Keratinocyte (primary cell): ENCODE results near the gene MAGEF1. TPM values are rescaled to one million over a fixed set of nuclear protein-coding genes. Genes with fewer than 3 reads are reported as not detected.

Source experiments
- DNase-seq: peaks from one replicate; pipeline ENCODE4 v3.0.0-alpha.2; 2011; ENCODE audit warnings: low read depth, missing footprints, low spot score
- FAIRE-seq: peaks from 2 replicates; lab custom pipeline; 2011; peaks lifted over from hg19 to GRCh38; lab: Jason Lieb, UNC
- H2AFZ ChIP-seq: 2 replicates; pipeline ENCODE4 v1.6.0; 2012; ENCODE audit warnings: low read length, control low read depth, inconsistent platforms; ENCODE audit not compliant: control insufficient read depth
- H3K27ac ChIP-seq: 2 replicates; pipeline ENCODE4 v1.5.1; 2011; ENCODE audit warnings: low read length; ENCODE audit not compliant: control insufficient read depth, insufficient read depth
- H3K27me3 ChIP-seq: 3 replicates; pipeline ENCODE4 v1.6.0; 2011; ENCODE audit warnings: low read length; ENCODE audit not compliant: control insufficient read depth, insufficient read depth; ENCODE audit errors: extremely low read depth
- H3K36me3 ChIP-seq, 2 experiments: 2 replicates in 1 of 2; 3 replicates in 1 of 2; pipeline ENCODE4 v1.5.1; 2011; ENCODE audit warnings: low read length in 2 of 2, mild to moderate bottlenecking in 1 of 2; ENCODE audit not compliant: control insufficient read depth in 2 of 2, insufficient read depth in 2 of 2; ENCODE audit errors: extremely low read depth in 1 of 2
- H3K4me1 ChIP-seq: 3 replicates; pipeline ENCODE4 v1.5.1; 2011; ENCODE audit warnings: low read length; ENCODE audit not compliant: control insufficient read depth, insufficient read depth; ENCODE audit errors: extremely low read depth
- H3K4me2 ChIP-seq: 3 replicates; pipeline ENCODE4 v1.6.0; 2011; ENCODE audit warnings: low read depth, low read length; ENCODE audit not compliant: control insufficient read depth, insufficient read depth; ENCODE audit errors: extremely low read depth
- H3K4me3 ChIP-seq, 3 experiments: fragments of 200-600 bp in 1 of 3; sonication (generic) in 1 of 3; 2 replicates in 2 of 3; 3 replicates in 1 of 3; pipeline ENCODE4 v1.5.1; 2011 to 2016; ENCODE audit warnings: low read length in 3 of 3, mild to moderate bottlenecking in 3 of 3, control low read depth in 2 of 3, inconsistent platforms in 1 of 3, low read depth in 1 of 3, mixed read lengths in 1 of 3, mixed run types in 1 of 3, moderate library complexity in 1 of 3; ENCODE audit not compliant: control insufficient read depth in 2 of 3, insufficient read depth in 2 of 3; ENCODE audit errors: extremely low read depth in 1 of 3
- H3K79me2 ChIP-seq: 2 replicates; pipeline ENCODE4 v1.6.0; 2012; ENCODE audit warnings: low read length; ENCODE audit not compliant: control insufficient read depth, insufficient read depth
- H3K9ac ChIP-seq: 3 replicates; pipeline ENCODE4 v1.6.0; 2011; ENCODE audit warnings: low read length; ENCODE audit not compliant: control insufficient read depth, insufficient read depth; ENCODE audit errors: extremely low read depth
- H3K9me1 ChIP-seq: 3 replicates; pipeline ENCODE4 v1.6.0; 2011; ENCODE audit warnings: low read length; ENCODE audit not compliant: control insufficient read depth, insufficient read depth; ENCODE audit errors: extremely low read depth
- H3K9me3 ChIP-seq: 2 replicates; pipeline ENCODE4 v1.5.1; 2012; ENCODE audit warnings: low read depth, low read length; ENCODE audit not compliant: control insufficient read depth
- H4K20me1 ChIP-seq: 3 replicates; pipeline ENCODE4 v1.6.0; 2011; ENCODE audit warnings: low read length; ENCODE audit not compliant: control insufficient read depth, insufficient read depth; ENCODE audit errors: extremely low read depth
- EZH2 ChIP-seq: IDR thresholded peaks from one replicate; pipeline ENCODE4 v1.6.1; 2012; ENCODE audit warnings: inconsistent platforms, mild to moderate bottlenecking, low read length, moderate library complexity
- dilution Hi-C: fragments of 300-500 bp; cut with MboI; formaldehyde crosslinking; loops from one replicate; pipeline ENCODE4 v1.7.0; 2020; ENCODE audit warnings: low sequenced_read_pairs; ENCODE audit not compliant: extremely low pct_ligation_motif_present
- polyA plus RNA-seq, 5 experiments: library from polyadenylated mRNA; depleted of rRNA in 3 of 5; stranded (reverse) in 3 of 5; stranded (forward) in 1 of 5; unstranded in 1 of 5; fragments of >200 nt; gene quantifications; 1 replicate in 1 of 5; 2 replicates in 3 of 5; 3 replicates in 1 of 5; pipeline versions ENCODE4 v1.2.1 to v1.2.3, GENCODE V29; 2011 to 2012; ENCODE audit warnings: missing spikeins in 2 of 5, low read depth in 1 of 5, low replicate concordance in 1 of 5
- TF ChIP-seq, protein P1 (sequence below), 3 experiments: IDR thresholded peaks in 1 of 3; conservative IDR thresholded peaks in 1 of 3; optimal IDR thresholded peaks in 1 of 3; 2 replicates in 2 of 3; 3 replicates in 1 of 3; pipeline versions ENCODE3 to v1.5.1; 2011; ENCODE audit warnings: low read length in 3 of 3, mild to moderate bottlenecking in 3 of 3, moderate library complexity in 2 of 3, control low read depth in 1 of 3, inconsistent platforms in 1 of 3; ENCODE audit not compliant: insufficient read depth in 2 of 3; ENCODE audit errors: extremely low read depth in 1 of 3

MAGEF1 gene
- polyA plus RNA-seq, 1 donor (not counting 4 experiments of a cell fraction or from before 2014, with no cell fraction given): 11.8 TPM

DNA sequence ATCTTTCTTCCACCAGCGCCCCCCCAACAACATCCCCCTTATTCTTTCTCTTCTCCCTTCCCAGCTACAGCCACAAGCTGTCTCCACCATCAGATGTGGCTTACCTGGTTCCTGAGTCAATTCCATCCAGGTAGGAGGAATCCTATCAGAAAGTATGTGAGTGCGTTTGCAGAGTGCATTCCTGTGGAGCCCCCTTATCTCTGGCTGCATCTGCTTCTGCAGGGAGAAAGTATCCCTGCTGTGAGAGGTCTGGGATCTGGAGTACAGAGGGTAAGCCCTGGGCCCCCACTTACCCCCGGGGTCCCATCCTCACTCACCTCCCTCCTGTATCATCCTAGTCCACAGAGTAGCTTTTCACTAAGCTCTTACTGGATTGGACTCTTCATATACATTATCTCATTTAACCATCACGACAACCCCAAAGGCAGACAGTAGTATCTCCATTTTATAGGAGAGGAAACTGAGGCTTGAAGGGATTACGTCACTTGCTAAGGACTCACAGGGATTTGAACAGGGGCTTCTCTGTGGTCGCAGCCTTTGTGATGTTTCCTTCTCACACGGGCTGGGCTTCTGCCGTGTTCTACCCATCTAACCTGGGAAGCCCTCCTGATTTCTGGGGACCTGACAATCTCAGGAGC is 22.2 kb upstream of the MAGEF1 start:
- FAIRE-seq (no peak), DNase-seq (no peak)
- Histone ChIP-seq H3K9ac (no peak overlapping the region), H4K20me1 (no peaks in the 10 kb centered on the region), H3K79me2 (no peaks in the 10 kb centered on the region), H3K9me3 (no peaks in the 10 kb centered on the region), H3K4me2 (no peak overlapping the region), H3K27ac (no peak overlapping the region), H3K36me3 (no peaks in the 10 kb centered on the region), H3K4me1 (peaks cover 29% of the 10 kb centered on the region), H3K9me1 (no peaks in the 10 kb centered on the region), H3K27me3 (no peaks in the 10 kb centered on the region), H3K4me3 (no peak overlapping the region), H2AFZ (no peak overlapping the region)
- dilution Hi-C loops: no loop called here
- no peak for TF ChIP-seq EZH2

DNA sequence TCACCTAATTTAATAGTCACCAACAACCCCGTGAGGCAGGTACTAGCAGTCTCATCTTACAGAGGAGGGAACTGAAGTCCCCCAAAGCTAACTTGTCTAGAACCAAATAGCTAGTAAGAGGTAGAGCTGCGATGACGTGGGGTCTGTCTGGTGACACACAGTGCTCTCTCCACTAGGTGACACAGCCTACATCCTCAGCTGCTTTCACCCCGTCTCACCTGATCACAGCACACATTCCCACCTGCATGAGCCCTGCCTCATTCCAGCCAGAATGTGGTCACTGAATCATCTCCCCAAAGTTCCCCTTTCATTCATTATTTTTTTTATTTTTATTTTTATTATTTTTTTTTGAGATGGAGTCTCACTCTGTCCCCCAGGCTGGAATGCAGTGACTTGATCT is 21.3 kb upstream of the MAGEF1 start:
- no peaks in the 10 kb centered on the region for H3K36me3 ChIP-seq
- dilution Hi-C loops: no loop called here
- H3K79me2 ChIP-seq: no peaks in the 10 kb centered on the region
- H3K4me3 ChIP-seq: no peak overlapping the region
- H3K9ac ChIP-seq: no peak overlapping the region
- no peaks in the 10 kb centered on the region for H3K9me1 ChIP-seq
- DNase-seq (peak; percentile 89), FAIRE-seq (peak; percentile 69)
- no peak overlapping the region for H3K27ac ChIP-seq
- H3K4me1 ChIP-seq: peaks cover 23% of the 10 kb centered on the region
- no peaks in the 10 kb centered on the region for H3K27me3 ChIP-seq
- H3K9me3 ChIP-seq: no peaks in the 10 kb centered on the region
- H2AFZ ChIP-seq: no peak overlapping the region
- TF ChIP-seq EZH2: no peak
- TF ChIP-seq, protein P1, sequence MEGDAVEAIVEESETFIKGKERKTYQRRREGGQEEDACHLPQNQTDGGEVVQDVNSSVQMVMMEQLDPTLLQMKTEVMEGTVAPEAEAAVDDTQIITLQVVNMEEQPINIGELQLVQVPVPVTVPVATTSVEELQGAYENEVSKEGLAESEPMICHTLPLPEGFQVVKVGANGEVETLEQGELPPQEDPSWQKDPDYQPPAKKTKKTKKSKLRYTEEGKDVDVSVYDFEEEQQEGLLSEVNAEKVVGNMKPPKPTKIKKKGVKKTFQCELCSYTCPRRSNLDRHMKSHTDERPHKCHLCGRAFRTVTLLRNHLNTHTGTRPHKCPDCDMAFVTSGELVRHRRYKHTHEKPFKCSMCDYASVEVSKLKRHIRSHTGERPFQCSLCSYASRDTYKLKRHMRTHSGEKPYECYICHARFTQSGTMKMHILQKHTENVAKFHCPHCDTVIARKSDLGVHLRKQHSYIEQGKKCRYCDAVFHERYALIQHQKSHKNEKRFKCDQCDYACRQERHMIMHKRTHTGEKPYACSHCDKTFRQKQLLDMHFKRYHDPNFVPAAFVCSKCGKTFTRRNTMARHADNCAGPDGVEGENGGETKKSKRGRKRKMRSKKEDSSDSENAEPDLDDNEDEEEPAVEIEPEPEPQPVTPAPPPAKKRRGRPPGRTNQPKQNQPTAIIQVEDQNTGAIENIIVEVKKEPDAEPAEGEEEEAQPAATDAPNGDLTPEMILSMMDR (optimal IDR thresholded peaks at IDR 0.05 in 1 of 3, IDR thresholded peaks at IDR 0.05 in 1 of 3, conservative IDR thresholded peaks at IDR 0.05 in 1 of 3; ENCODE audit: extremely low read depth in 1 of 3, insufficient read depth in 2 of 3, low read length in 3 of 3): peak; percentile 7 to 63 (median 18)
- no peaks in the 10 kb centered on the region for H4K20me1 ChIP-seq
- H3K4me2 ChIP-seq: peak overlapping the region; percentile 8
